LHCN-M2 (cell line): Measurements from ENCODE around the gene UBE2A. TPM values are rescaled to one million over a fixed set of nuclear protein-coding genes. Genes with fewer than 3 reads are reported as not detected.

ENCODE experiments used
- DNase-seq: peaks from one replicate; pipeline ENCODE4 v3.0.0-alpha.2; 2012; ENCODE audit warnings: low read depth
- total RNA-seq: library from RNA; depleted of rRNA; stranded (reverse); fragments of >200 nt; gene quantifications from 2 replicates; pipeline ENCODE4 v1.2.3, GENCODE V29; 2014; rRNA removed

The UBE2A gene
- total RNA-seq, 1 experiment from 2014 or later = 42.2 TPM

- DNase-seq = no peak
Measured at GRCh38 chrX:119607018-119607389, 32.6 kb downstream of the UBE2A start.

- DNase-seq = no peak
Measured at GRCh38 chrX:119614776-119615175, 40.4 kb downstream of the UBE2A start.

- no peak for DNase-seq
Measured at GRCh38 chrX:119617517-119618164, 43.3 kb downstream of the UBE2A start.

- DNase-seq = no peak
Measured at GRCh38 chrX:119618439-119618838, 44.1 kb downstream of the UBE2A start.

- peak; percentile 87 for DNase-seq
Measured at GRCh38 chrX:119622356-119623232, 48.2 kb downstream of the UBE2A start.

GRCh38 chrX:119624417-119624816 lies 50.1 kb downstream of the UBE2A start:
- no peak for DNase-seq

- no peak for DNase-seq
Measured at GRCh38 chrX:119624951-119625668, 50.7 kb downstream of the UBE2A start.

- DNase-seq = no peak
Measured at GRCh38 chrX:119625843-119626242, 51.5 kb downstream of the UBE2A start.

Other genes starting within 250 kb of the UBE2A start
- 17.0 and 17.8 TPM in 2 replicates for gene SLC25A43, start 175.2 kb upstream of the UBE2A start, total RNA-seq
- 232 and 250 TPM in 2 replicates for gene SLC25A5, start 106.1 kb upstream of the UBE2A start, total RNA-seq
- gene STEEP1, start 9.2 kb upstream of the UBE2A start, total RNA-seq = 19.1 and 24.5 TPM in 2 replicates
- gene NKRF, start 31.9 kb downstream of the UBE2A start, total RNA-seq = 4.6 and 7.0 TPM in 2 replicates
- gene SEPTIN6, start 118.6 kb downstream of the UBE2A start, total RNA-seq = 14.4 and 18.6 TPM in 2 replicates
- 0.51 and 0.69 TPM in 2 replicates for gene SOWAHD, start 184.0 kb downstream of the UBE2A start, total RNA-seq
- 3,089 and 6,376 TPM in 2 replicates for gene RPL39, start 217.1 kb downstream of the UBE2A start, total RNA-seq